ENCODE data around the gene SUMF1.

DNA sequence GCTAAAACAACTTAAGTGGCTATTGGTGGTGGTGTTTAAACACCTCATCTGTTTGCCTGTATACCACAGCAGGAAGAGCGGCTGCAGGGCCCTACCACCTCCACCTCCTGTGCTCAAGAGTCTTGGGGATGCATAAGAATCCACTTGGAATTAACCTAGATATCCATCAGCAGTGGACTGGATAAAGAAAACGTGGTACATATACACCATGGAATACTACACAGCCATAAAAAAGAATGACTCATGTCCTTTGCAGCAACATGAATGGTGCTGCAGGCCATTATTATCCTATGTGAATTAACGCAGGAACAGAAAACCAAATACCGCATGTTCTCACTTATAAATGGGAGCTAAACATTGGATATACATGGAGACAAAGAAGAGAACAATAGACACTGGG lies 87.1 kb downstream of the SUMF1 start:
- TF ChIP-seq, protein P1, sequence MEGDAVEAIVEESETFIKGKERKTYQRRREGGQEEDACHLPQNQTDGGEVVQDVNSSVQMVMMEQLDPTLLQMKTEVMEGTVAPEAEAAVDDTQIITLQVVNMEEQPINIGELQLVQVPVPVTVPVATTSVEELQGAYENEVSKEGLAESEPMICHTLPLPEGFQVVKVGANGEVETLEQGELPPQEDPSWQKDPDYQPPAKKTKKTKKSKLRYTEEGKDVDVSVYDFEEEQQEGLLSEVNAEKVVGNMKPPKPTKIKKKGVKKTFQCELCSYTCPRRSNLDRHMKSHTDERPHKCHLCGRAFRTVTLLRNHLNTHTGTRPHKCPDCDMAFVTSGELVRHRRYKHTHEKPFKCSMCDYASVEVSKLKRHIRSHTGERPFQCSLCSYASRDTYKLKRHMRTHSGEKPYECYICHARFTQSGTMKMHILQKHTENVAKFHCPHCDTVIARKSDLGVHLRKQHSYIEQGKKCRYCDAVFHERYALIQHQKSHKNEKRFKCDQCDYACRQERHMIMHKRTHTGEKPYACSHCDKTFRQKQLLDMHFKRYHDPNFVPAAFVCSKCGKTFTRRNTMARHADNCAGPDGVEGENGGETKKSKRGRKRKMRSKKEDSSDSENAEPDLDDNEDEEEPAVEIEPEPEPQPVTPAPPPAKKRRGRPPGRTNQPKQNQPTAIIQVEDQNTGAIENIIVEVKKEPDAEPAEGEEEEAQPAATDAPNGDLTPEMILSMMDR (IDR thresholded peaks at IDR 0.05), result no peak
- TF ChIP-seq EZH2 (IDR thresholded peaks at IDR 0.05; ENCODE audit: borderline replicate concordance, insufficient read depth, low read depth, low read length, poor library complexity, severe bottlenecking), result no peak
